Measurements from ENCODE around the gene ENOX1.

Gene ENOX1

DNA sequence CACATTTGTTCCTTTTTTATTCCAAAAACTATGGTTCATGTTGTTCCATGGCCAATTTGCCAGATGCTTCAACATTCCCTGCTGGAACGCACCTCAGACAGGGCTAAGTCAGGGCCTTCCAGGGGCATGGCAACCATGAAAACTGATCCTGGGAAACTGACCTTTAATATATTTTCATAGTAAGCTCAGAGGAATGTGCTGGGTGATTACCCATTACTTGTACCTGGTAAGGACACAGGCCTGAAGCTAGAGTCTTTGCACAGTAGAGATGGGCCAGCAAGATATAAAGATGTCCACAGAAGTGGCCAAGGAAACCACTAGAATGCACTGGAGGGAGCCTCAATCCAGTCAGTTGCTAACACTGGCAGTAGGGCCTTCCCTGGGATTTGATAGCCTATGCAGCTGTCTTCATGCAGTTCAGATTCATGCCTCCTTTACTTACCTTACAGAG lies 353.1 kb downstream of the ENOX1 start:
- TF ChIP-seq OSR1 (CRISPR knock-in tag; IDR thresholded peaks at IDR 0.05) (no peak), ZC3H10 (CRISPR knock-in tag; IDR thresholded peaks at IDR 0.05) (no peak), TCF4 (CRISPR knock-in tag; IDR thresholded peaks at IDR 0.05; ENCODE audit: borderline replicate concordance) (no peak)
- TF ChIP-seq, protein P1, sequence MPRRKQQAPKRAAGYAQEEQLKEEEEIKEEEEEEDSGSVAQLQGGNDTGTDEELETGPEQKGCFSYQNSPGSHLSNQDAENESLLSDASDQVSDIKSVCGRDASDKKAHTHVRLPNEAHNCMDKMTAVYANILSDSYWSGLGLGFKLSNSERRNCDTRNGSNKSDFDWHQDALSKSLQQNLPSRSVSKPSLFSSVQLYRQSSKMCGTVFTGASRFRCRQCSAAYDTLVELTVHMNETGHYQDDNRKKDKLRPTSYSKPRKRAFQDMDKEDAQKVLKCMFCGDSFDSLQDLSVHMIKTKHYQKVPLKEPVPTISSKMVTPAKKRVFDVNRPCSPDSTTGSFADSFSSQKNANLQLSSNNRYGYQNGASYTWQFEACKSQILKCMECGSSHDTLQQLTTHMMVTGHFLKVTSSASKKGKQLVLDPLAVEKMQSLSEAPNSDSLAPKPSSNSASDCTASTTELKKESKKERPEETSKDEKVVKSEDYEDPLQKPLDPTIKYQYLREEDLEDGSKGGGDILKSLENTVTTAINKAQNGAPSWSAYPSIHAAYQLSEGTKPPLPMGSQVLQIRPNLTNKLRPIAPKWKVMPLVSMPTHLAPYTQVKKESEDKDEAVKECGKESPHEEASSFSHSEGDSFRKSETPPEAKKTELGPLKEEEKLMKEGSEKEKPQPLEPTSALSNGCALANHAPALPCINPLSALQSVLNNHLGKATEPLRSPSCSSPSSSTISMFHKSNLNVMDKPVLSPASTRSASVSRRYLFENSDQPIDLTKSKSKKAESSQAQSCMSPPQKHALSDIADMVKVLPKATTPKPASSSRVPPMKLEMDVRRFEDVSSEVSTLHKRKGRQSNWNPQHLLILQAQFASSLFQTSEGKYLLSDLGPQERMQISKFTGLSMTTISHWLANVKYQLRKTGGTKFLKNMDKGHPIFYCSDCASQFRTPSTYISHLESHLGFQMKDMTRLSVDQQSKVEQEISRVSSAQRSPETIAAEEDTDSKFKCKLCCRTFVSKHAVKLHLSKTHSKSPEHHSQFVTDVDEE (CRISPR knock-in tag; IDR thresholded peaks at IDR 0.05) = no peak
- ATAC-seq = no peak

DNA sequence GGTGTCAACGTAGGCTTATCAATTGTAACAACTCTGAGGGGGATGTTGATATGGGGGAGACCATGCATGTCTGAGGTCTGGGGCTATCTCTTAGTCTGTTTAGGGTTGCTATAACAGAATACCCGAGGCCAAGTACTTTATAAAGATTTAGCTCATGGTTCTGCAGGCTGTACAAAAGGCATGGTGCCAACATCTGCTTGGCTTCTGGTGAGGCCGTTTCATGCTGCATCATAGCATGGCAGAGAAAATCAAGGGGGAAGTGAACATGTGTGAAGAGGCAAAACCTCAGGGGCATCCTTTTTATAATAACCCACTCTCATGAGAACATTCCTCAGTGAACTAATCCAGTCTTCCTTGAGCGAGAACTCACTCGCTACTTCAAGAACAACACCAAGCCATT lies 353.8 kb downstream of the ENOX1 start:
- TF ChIP-seq ZC3H10 (CRISPR knock-in tag; IDR thresholded peaks at IDR 0.05) (no peak), ZNF70 (CRISPR knock-in tag; IDR thresholded peaks at IDR 0.05) (no peak), TOX (CRISPR knock-in tag; IDR thresholded peaks at IDR 0.05; ENCODE audit: borderline replicate concordance) (no peak), ESRRG (CRISPR knock-in tag; IDR thresholded peaks at IDR 0.05) (no peak), ZNF565 (CRISPR knock-in tag; conservative IDR thresholded peaks at IDR 0.05; ENCODE audit: low read depth) (no peak), ARNTL (CRISPR knock-in tag; IDR thresholded peaks at IDR 0.05; ENCODE audit: borderline replicate concordance, low read depth) (no peak), ZFP3 (CRISPR knock-in tag; IDR thresholded peaks at IDR 0.05) (no peak), ISL1 (CRISPR knock-in tag; IDR thresholded peaks at IDR 0.05) (no peak), CSDC2 (CRISPR knock-in tag; IDR thresholded peaks at IDR 0.05) (no peak)
- TF ChIP-seq, protein P2, sequence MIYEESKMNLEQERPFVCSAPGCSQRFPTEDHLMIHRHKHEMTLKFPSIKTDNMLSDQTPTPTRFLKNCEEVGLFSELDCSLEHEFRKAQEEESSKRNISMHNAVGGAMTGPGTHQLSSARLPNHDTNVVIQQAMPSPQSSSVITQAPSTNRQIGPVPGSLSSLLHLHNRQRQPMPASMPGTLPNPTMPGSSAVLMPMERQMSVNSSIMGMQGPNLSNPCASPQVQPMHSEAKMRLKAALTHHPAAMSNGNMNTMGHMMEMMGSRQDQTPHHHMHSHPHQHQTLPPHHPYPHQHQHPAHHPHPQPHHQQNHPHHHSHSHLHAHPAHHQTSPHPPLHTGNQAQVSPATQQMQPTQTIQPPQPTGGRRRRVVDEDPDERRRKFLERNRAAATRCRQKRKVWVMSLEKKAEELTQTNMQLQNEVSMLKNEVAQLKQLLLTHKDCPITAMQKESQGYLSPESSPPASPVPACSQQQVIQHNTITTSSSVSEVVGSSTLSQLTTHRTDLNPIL (CRISPR knock-in tag; IDR thresholded peaks at IDR 0.05; ENCODE audit: low read depth) = no peak
- TF ChIP-seq, protein P3, sequence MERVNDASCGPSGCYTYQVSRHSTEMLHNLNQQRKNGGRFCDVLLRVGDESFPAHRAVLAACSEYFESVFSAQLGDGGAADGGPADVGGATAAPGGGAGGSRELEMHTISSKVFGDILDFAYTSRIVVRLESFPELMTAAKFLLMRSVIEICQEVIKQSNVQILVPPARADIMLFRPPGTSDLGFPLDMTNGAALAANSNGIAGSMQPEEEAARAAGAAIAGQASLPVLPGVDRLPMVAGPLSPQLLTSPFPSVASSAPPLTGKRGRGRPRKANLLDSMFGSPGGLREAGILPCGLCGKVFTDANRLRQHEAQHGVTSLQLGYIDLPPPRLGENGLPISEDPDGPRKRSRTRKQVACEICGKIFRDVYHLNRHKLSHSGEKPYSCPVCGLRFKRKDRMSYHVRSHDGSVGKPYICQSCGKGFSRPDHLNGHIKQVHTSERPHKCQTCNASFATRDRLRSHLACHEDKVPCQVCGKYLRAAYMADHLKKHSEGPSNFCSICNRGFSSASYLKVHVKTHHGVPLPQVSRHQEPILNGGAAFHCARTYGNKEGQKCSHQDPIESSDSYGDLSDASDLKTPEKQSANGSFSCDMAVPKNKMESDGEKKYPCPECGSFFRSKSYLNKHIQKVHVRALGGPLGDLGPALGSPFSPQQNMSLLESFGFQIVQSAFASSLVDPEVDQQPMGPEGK (CRISPR knock-in tag; IDR thresholded peaks at IDR 0.05; ENCODE audit: borderline replicate concordance) = no peak

DNA sequence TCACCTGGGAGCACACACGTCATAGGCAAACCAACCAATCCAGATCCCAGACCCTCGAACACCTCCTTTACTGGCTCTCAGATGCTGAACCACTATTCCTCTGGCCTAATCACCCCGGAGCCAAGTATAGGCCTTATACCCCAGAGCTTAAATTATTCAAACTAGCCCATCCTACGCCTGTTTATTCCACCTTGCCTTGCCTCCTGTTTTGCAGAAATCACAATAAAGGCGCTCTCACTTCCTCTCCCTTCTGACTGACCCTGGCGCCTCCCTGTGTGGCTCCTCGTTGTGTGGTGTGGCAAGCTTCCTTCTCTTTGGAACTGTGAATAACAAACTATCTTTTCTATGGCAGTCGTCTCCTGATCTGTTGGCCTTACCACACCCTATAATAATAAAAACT lies 354.9 kb downstream of the ENOX1 start:
- TF ChIP-seq PPARA (CRISPR knock-in tag; IDR thresholded peaks at IDR 0.05; ENCODE audit: borderline replicate concordance) (no peak), ZFP30 (CRISPR knock-in tag; IDR thresholded peaks at IDR 0.05) (no peak), CSDC2 (CRISPR knock-in tag; IDR thresholded peaks at IDR 0.05) (no peak), TCF4 (CRISPR knock-in tag; IDR thresholded peaks at IDR 0.05; ENCODE audit: borderline replicate concordance) (no peak), ARNTL (CRISPR knock-in tag; IDR thresholded peaks at IDR 0.05; ENCODE audit: borderline replicate concordance, low read depth) (no peak), GLIS3 (CRISPR knock-in tag; IDR thresholded peaks at IDR 0.05) (no peak), ISL1 (CRISPR knock-in tag; IDR thresholded peaks at IDR 0.05) (no peak), BACH2 (CRISPR knock-in tag; IDR thresholded peaks at IDR 0.05; ENCODE audit: borderline replicate concordance) (no peak)
- TF ChIP-seq, protein P4, sequence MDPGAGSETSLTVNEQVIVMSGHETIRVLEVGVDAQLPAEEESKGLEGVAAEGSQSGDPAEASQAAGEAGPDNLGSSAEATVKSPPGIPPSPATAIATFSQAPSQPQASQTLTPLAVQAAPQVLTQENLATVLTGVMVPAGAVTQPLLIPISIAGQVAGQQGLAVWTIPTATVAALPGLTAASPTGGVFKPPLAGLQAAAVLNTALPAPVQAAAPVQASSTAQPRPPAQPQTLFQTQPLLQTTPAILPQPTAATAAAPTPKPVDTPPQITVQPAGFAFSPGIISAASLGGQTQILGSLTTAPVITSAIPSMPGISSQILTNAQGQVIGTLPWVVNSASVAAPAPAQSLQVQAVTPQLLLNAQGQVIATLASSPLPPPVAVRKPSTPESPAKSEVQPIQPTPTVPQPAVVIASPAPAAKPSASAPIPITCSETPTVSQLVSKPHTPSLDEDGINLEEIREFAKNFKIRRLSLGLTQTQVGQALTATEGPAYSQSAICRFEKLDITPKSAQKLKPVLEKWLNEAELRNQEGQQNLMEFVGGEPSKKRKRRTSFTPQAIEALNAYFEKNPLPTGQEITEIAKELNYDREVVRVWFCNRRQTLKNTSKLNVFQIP (CRISPR knock-in tag; IDR thresholded peaks at IDR 0.05; ENCODE audit: borderline replicate concordance, low read depth) = no peak
- no peak for ATAC-seq

More for the DNA sequence above, 353.8 kb downstream of the ENOX1 start:
- no peak for ATAC-seq

DNA sequence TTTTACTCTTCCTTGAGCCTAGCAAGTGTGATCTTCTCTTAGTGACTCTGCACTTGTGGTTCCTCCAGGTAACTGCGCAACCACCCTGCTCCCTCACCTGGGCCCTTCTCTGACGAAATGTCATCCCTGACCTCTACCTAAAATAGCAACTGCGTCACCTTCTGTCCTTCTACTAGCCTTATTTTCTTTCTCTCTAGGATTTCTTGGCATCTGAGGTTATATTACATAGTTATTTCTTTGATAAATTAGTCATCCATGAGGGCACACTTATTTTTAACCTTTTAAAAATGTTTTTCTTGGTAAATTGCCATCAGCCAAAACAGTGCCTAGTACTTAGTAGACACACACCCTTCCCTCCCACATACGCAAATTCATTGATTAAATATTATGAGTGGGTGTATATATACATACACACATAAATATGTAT lies 355.5 kb downstream of the ENOX1 start:
- ATAC-seq = no peak; the same call in 2 of the 3 replicates
- TF ChIP-seq ISL1 (CRISPR knock-in tag; IDR thresholded peaks at IDR 0.05) (0 out of 2 replicates have a peak, but pooled peaks have one; percentile 22), ZNF8 (CRISPR knock-in tag; IDR thresholded peaks at IDR 0.05) (no peak), PPARA (CRISPR knock-in tag; IDR thresholded peaks at IDR 0.05; ENCODE audit: borderline replicate concordance) (no peak), BACH2 (CRISPR knock-in tag; IDR thresholded peaks at IDR 0.05; ENCODE audit: borderline replicate concordance) (no peak), ZNF70 (CRISPR knock-in tag; IDR thresholded peaks at IDR 0.05) (no peak), CSDC2 (CRISPR knock-in tag; IDR thresholded peaks at IDR 0.05) (no peak), ESRRG (CRISPR knock-in tag; IDR thresholded peaks at IDR 0.05) (no peak)
- TF ChIP-seq, protein P4 (CRISPR knock-in tag; IDR thresholded peaks at IDR 0.05; ENCODE audit: borderline replicate concordance, low read depth) = no peak
